Adrenal gland (tissue), 12 donors: Measurements from ENCODE around the gene PTPRD. TPM values are rescaled to one million over a fixed set of nuclear protein-coding genes. Genes with fewer than 3 reads are reported as not detected.

Experiments used
- DNase-seq, 7 donors: peaks; one replicate each; pipeline ENCODE4 v3.0.0-alpha.2; 2019 to 2020
- H3K27ac ChIP-seq, 5 donors: fragments of 200-600 bp; sonication (generic) in 4 of 5; 1 replicate in 3 of 5; 2 replicates in 2 of 5; pipeline versions ENCODE4 v1.5.1 to v1.8.0; 2016 to 2020; ENCODE audit warnings: mild to moderate bottlenecking in 1 of 5
- H3K27me3 ChIP-seq: fragments of 200-600 bp; 2 replicates; pipeline ENCODE4 v1.8.0; 2021
- H3K36me3 ChIP-seq, 2 donors: fragments of 200-600 bp; replicated peaks in 1 of 2; 1 replicate in 1 of 2; 2 replicates in 1 of 2; pipeline versions ENCODE4 v1.5.1 to v1.8.0; 2018 to 2022
- H3K4me1 ChIP-seq, 2 donors: fragments of 200-600 bp; replicated peaks in 1 of 2; 1 replicate in 1 of 2; 2 replicates in 1 of 2; pipeline versions ENCODE4 v1.5.1 to v1.8.0; 2018 to 2021
- H3K4me3 ChIP-seq, 4 donors: fragments of 200-600 bp; sonication (generic) in 3 of 4; one replicate each; pipeline ENCODE4 v1.5.1; 2016 to 2018
- H3K9me3 ChIP-seq, 3 donors: fragments of 200-600 bp; sonication (generic) in 1 of 3; replicated peaks in 1 of 3; 1 replicate in 2 of 3; 2 replicates in 1 of 3; pipeline versions ENCODE4 v1.5.1 to v1.8.0; 2016 to 2021
- CTCF ChIP-seq, 6 experiments: fragments of 450-650 bp in 4 of 6; fragments of 200-600 bp in 2 of 6; sonication (generic) in 1 of 6; IDR thresholded peaks; 1 replicate in 5 of 6; 2 replicates in 1 of 6; pipeline versions ENCODE4 v1.5.1 to v1.8.0; 2016 to 2021; ENCODE audit warnings: antibody characterized with exemption in 6 of 6, mild to moderate bottlenecking in 2 of 6, moderate library complexity in 1 of 6
- POLR2A ChIP-seq, 2 donors: fragments of 450-650 bp; IDR thresholded peaks; one replicate each; pipeline ENCODE4 v1.6.1; 2017; ENCODE audit warnings: antibody characterized with exemption in 2 of 2, mild to moderate bottlenecking in 2 of 2, moderate library complexity in 1 of 2
- WGBS, 4 donors: extraction: QIAGEN DNeasy Blood & Tissue Kit in 2 of 4; methylation state at CpG; one replicate each; pipeline versions ENCODE4 v1.1.5 to v1.1.7; 2013 to 2017; 5-methylcytosine and 5-hydroxymethylcytosine counted together
- intact Hi-C, 2 donors: fragments of 100-400 bp; cut with DNase I; formaldehyde crosslinking; loops; one replicate each; pipeline versions ENCODE4 v1.14.1 to v1.15.0; 2022 to 2023
- polyA plus RNA-seq, 3 donors: library from polyadenylated mRNA; stranded (reverse); fragments of 200-250 nt in 2 of 3; fragments of 350-450 nt in 1 of 3; fragmentation: Illumina TruSeq in 1 of 3; extraction: RNeasy Lipid Tissue Mini Kit (QIAGEN cat#74804) in 1 of 3; gene quantifications; one replicate each; pipeline ENCODE4 v1.2.3, GENCODE V29; 2013 to 2014
- total RNA-seq, 9 donors: library from RNA; depleted of rRNA in 4 of 9; stranded (reverse); fragments of >200 nt in 4 of 9; fragments of 120-200 nt in 1 of 9; fragmentation: NEBNext Ultra II Directional in 1 of 9; extraction: Animal tissue kit (Norgen Biotek cat#: 25700) in 1 of 9; gene quantifications; one replicate each; pipeline versions ENCODE4 v1.1.0 to v1.2.4, GENCODE V29; 2013 to 2023
- donor health status: healthy with polysubstance abuse.
- donor health status: Bipolar disorder and iron deficiency.
- donor health status: DM: yes; HTN: yes; CAD: no.
- donor health status: DM: no; HTN: no; CAD: no.
- donor health status: DM: no; HTN: no; CAD: no.
- donor health status: DM: yes; HTN: yes; CAD: no.

The PTPRD gene
- total and polyA plus RNA-seq, 12 donors, result 0.61 to 71.2 (median 4.5) TPM

GRCh38 chr9:8860086-8860485, 1752.7 kb downstream of the PTPRD start:
- H3K27me3 ChIP-seq, result peaks cover 8% of the 10 kb centered on the region
- no peak for TF ChIP-seq POLR2A (IDR thresholded peaks at IDR 0.05)
- no peak for TF ChIP-seq CTCF (IDR thresholded peaks at IDR 0.05)
- no peaks in the 10 kb centered on the region for H3K36me3 ChIP-seq
- intact Hi-C loops, result no loop called here
- peaks cover 10 to 16% of the 10 kb centered on the region in 2 donors for H3K4me1 ChIP-seq
- no peak overlapping the region for H3K4me3 ChIP-seq
- no peak overlapping the region for H3K27ac ChIP-seq
- DNase-seq, result no peak
- H3K9me3 ChIP-seq, result no peaks in the 10 kb centered on the region

- Histone ChIP-seq H3K9me3 (no peaks in the 10 kb centered on the region), H3K4me3 (no peak overlapping the region), H3K4me1 (peaks cover 10 to 16% of the 10 kb centered on the region in 2 donors), H3K27me3 (peaks cover 15% of the 10 kb centered on the region), H3K36me3 (no peaks in the 10 kb centered on the region), H3K27ac (no peak overlapping the region)
- intact Hi-C loops, result no loop called here
- TF ChIP-seq POLR2A (IDR thresholded peaks at IDR 0.05) (no peak), CTCF (IDR thresholded peaks at IDR 0.05) (no peak)
- no peak for DNase-seq
- 40 to 54% (median 52%) methylated on average over 3 of the region's 3 CpGs for WGBS, 4 donors
Observed at GRCh38 chr9:8859416-8859815, 1753.4 kb downstream of the PTPRD start.

- peaks cover 10 to 16% of the 10 kb centered on the region in 2 donors for H3K4me1 ChIP-seq
- H3K4me3 ChIP-seq, result peak overlapping the region in 2 of 4 donors; percentile 49 to 78
- DNase-seq, result no peak
- H3K36me3 ChIP-seq, result no peaks in the 10 kb centered on the region
- intact Hi-C loops, result no loop called here
- H3K27ac ChIP-seq, result no peak overlapping the region
- H3K9me3 ChIP-seq, result no peaks in the 10 kb centered on the region
- TF ChIP-seq POLR2A (IDR thresholded peaks at IDR 0.05) (no peak), CTCF (IDR thresholded peaks at IDR 0.05) (no peak)
- H3K27me3 ChIP-seq, result peaks cover 22% of the 10 kb centered on the region
- 25 to 27% (median 27%) methylated on average over 13 to 27 of the region's 27 CpGs for WGBS, 4 donors
Observed at GRCh38 chr9:8858596-8859161, 1754.1 kb downstream of the PTPRD start.

- WGBS, 4 donors, result 1 to 2% (median 1%) methylated on average over 43 to 45 of the region's 45 CpGs
- no peak for TF ChIP-seq CTCF (IDR thresholded peaks at IDR 0.05)
- no peak for TF ChIP-seq POLR2A (IDR thresholded peaks at IDR 0.05)
- peak; percentile 18 to 53 (median 32) for DNase-seq
- H3K4me3 ChIP-seq, result peak overlapping the region in 2 of 4 donors; percentile 49 to 78
- no peaks in the 10 kb centered on the region for H3K9me3 ChIP-seq
- no peak overlapping the region for H3K27ac ChIP-seq
- H3K27me3 ChIP-seq, result peaks cover 22% of the 10 kb centered on the region
- no peaks in the 10 kb centered on the region for H3K36me3 ChIP-seq
- intact Hi-C loops, result no loop called here
- peaks cover 10 to 16% of the 10 kb centered on the region in 2 donors for H3K4me1 ChIP-seq
Observed at GRCh38 chr9:8857926-8858595, 1754.7 kb downstream of the PTPRD start.
